ENCODE data around the gene CXCL8. TPM values are rescaled to one million over a fixed set of nuclear protein-coding genes. Genes with fewer than 3 reads are reported as not detected.
A peak's percentile ranks its signal among the peaks of the same experiment; 100 is the strongest.

Gene CXCL8
- total RNA-seq, 1 experiment from 2014 or later = 26.4 TPM

GRCh38 chr4:73725510-73725909, 14.9 kb upstream of the CXCL8 start:
- H3K27ac ChIP-seq = peak overlapping the region; percentile 96
- H3K4me1 ChIP-seq (replicated peaks) = peaks cover 62% of the 10 kb centered on the region
- H3K27me3 ChIP-seq (replicated peaks) = no peaks in the 10 kb centered on the region
- no peak for DNase-seq (ENCODE audit: low read depth in 1 of 2, low spot score in 2 of 2)
- H3K36me3 ChIP-seq = no peaks in the 10 kb centered on the region
- H3K4me3 ChIP-seq = no peak overlapping the region
- H3K9me3 ChIP-seq (replicated peaks) = no peaks in the 10 kb centered on the region

- Histone ChIP-seq H3K4me1 (replicated peaks) (peaks cover 65% of the 10 kb centered on the region), H3K27ac (peak overlapping the region; percentile 96), H3K27me3 (replicated peaks) (no peaks in the 10 kb centered on the region), H3K4me3 (no peak overlapping the region), H3K36me3 (no peaks in the 10 kb centered on the region), H3K9me3 (replicated peaks) (no peaks in the 10 kb centered on the region)
- peak; percentile 79 to 94 for DNase-seq (ENCODE audit: low read depth in 1 of 2, low spot score in 2 of 2)
These were observed 14.4 kb upstream of the CXCL8 start for GRCh38 chr4:73725985-73726384.

- H3K4me1 ChIP-seq (replicated peaks) = peaks cover 52% of the 10 kb centered on the region
- no peak overlapping the region for H3K4me3 ChIP-seq
- no peak overlapping the region for H3K27ac ChIP-seq
- DNase-seq (ENCODE audit: low read depth in 1 of 2, low spot score in 2 of 2) = no peak
- no peaks in the 10 kb centered on the region for H3K27me3 ChIP-seq (replicated peaks)
- no peaks in the 10 kb centered on the region for H3K36me3 ChIP-seq
- no peaks in the 10 kb centered on the region for H3K9me3 ChIP-seq (replicated peaks)
These were observed 12.7 kb upstream of the CXCL8 start for GRCh38 chr4:73727685-73728084.

GRCh38 chr4:73728091-73728741, 12.2 kb upstream of the CXCL8 start:
- no peak overlapping the region for H3K4me3 ChIP-seq
- no peak overlapping the region for H3K27ac ChIP-seq
- H3K27me3 ChIP-seq (replicated peaks) = no peaks in the 10 kb centered on the region
- peaks cover 48% of the 10 kb centered on the region for H3K4me1 ChIP-seq (replicated peaks)
- no peak for DNase-seq (ENCODE audit: low read depth in 1 of 2, low spot score in 2 of 2)
- no peaks in the 10 kb centered on the region for H3K36me3 ChIP-seq
- no peaks in the 10 kb centered on the region for H3K9me3 ChIP-seq (replicated peaks)

- DNase-seq (ENCODE audit: low read depth in 1 of 2, low spot score in 2 of 2) = peak; percentile 68 to 73
- no peak overlapping the region for H3K4me3 ChIP-seq
- peaks cover 63% of the 10 kb centered on the region for H3K4me1 ChIP-seq (replicated peaks)
- H3K27ac ChIP-seq = no peak overlapping the region
- no peaks in the 10 kb centered on the region for H3K36me3 ChIP-seq
- H3K9me3 ChIP-seq (replicated peaks) = no peaks in the 10 kb centered on the region
- H3K27me3 ChIP-seq (replicated peaks) = no peaks in the 10 kb centered on the region
These were observed 10.7 kb upstream of the CXCL8 start for GRCh38 chr4:73729534-73730165.

GRCh38 chr4:73730292-73730691, 10.1 kb upstream of the CXCL8 start:
- H3K27ac ChIP-seq = peak overlapping the region; percentile 11; the same call in 1 of the 2 replicates
- H3K36me3 ChIP-seq = no peaks in the 10 kb centered on the region
- peak; percentile 46 to 61 for DNase-seq (ENCODE audit: low read depth in 1 of 2, low spot score in 2 of 2)
- H3K27me3 ChIP-seq (replicated peaks) = no peaks in the 10 kb centered on the region
- H3K4me3 ChIP-seq = no peak overlapping the region
- H3K9me3 ChIP-seq (replicated peaks) = no peaks in the 10 kb centered on the region
- H3K4me1 ChIP-seq (replicated peaks) = peaks cover 63% of the 10 kb centered on the region

GRCh38 chr4:73730867-73731266, 9.5 kb upstream of the CXCL8 start:
- Histone ChIP-seq H3K4me3 (no peak overlapping the region), H3K4me1 (replicated peaks) (peaks cover 60% of the 10 kb centered on the region), H3K27me3 (replicated peaks) (no peaks in the 10 kb centered on the region), H3K36me3 (no peaks in the 10 kb centered on the region), H3K9me3 (replicated peaks) (no peaks in the 10 kb centered on the region), H3K27ac (peak overlapping the region; percentile 11; the same call in 1 of the 2 replicates)
- no peak for DNase-seq (ENCODE audit: low read depth in 1 of 2, low spot score in 2 of 2)

- H3K4me3 ChIP-seq = no peak overlapping the region
- H3K9me3 ChIP-seq (replicated peaks) = no peaks in the 10 kb centered on the region
- H3K4me1 ChIP-seq (replicated peaks) = peaks cover 47% of the 10 kb centered on the region
- H3K27me3 ChIP-seq (replicated peaks) = no peaks in the 10 kb centered on the region
- H3K27ac ChIP-seq = no peak overlapping the region
- no peaks in the 10 kb centered on the region for H3K36me3 ChIP-seq
- DNase-seq (ENCODE audit: low read depth in 1 of 2, low spot score in 2 of 2) = no peak
These were observed 8.3 kb upstream of the CXCL8 start for GRCh38 chr4:73731968-73732610.

- H3K4me3 ChIP-seq = no peak overlapping the region
- no peaks in the 10 kb centered on the region for H3K9me3 ChIP-seq (replicated peaks)
- no peak overlapping the region for H3K27ac ChIP-seq
- H3K36me3 ChIP-seq = no peaks in the 10 kb centered on the region
- no peak for DNase-seq (ENCODE audit: low read depth in 1 of 2, low spot score in 2 of 2)
- H3K27me3 ChIP-seq (replicated peaks) = no peaks in the 10 kb centered on the region
- peaks cover 41% of the 10 kb centered on the region for H3K4me1 ChIP-seq (replicated peaks)
These were observed 7.5 kb upstream of the CXCL8 start for GRCh38 chr4:73732759-73733431.

GRCh38 chr4:73734530-73735001, 5.8 kb upstream of the CXCL8 start:
- H3K4me1 ChIP-seq (replicated peaks) = peaks cover 37% of the 10 kb centered on the region
- no peak overlapping the region for H3K4me3 ChIP-seq
- no peaks in the 10 kb centered on the region for H3K9me3 ChIP-seq (replicated peaks)
- peak overlapping the region; percentile 66 for H3K27ac ChIP-seq
- no peaks in the 10 kb centered on the region for H3K27me3 ChIP-seq (replicated peaks)
- DNase-seq (ENCODE audit: low read depth in 1 of 2, low spot score in 2 of 2) = peak in 1 of 2 experiments; percentile 58
- H3K36me3 ChIP-seq = no peaks in the 10 kb centered on the region

- no peaks in the 10 kb centered on the region for H3K36me3 ChIP-seq
- H3K27ac ChIP-seq = peak overlapping the region; percentile 66
- no peak overlapping the region for H3K4me3 ChIP-seq
- H3K9me3 ChIP-seq (replicated peaks) = no peaks in the 10 kb centered on the region
- peak in 1 of 2 experiments; percentile 36 for DNase-seq (ENCODE audit: low read depth in 1 of 2, low spot score in 2 of 2)
- H3K4me1 ChIP-seq (replicated peaks) = peaks cover 30% of the 10 kb centered on the region
- H3K27me3 ChIP-seq (replicated peaks) = no peaks in the 10 kb centered on the region
These were observed 5.1 kb upstream of the CXCL8 start for GRCh38 chr4:73735231-73735630.

- Histone ChIP-seq H3K9me3 (replicated peaks) (no peaks in the 10 kb centered on the region), H3K4me3 (no peak overlapping the region), H3K27ac (no peak overlapping the region), H3K27me3 (replicated peaks) (no peaks in the 10 kb centered on the region), H3K4me1 (replicated peaks) (peaks cover 5% of the 10 kb centered on the region; the same call in 1 of the 2 replicates), H3K36me3 (peaks cover 4% of the 10 kb centered on the region; the same call in 1 of the 2 replicates)
- DNase-seq (ENCODE audit: low read depth in 1 of 2, low spot score in 2 of 2) = no peak
These were observed 821 bp downstream of the CXCL8 start for GRCh38 chr4:73741031-73741749.

Measured in SJSA1 (cell line).